ENCODE data around the gene HOXD4.

Gene HOXD4

GRCh38 chr2:176150584-176151441, 537 bp upstream of the HOXD4 start:
- no peak for TF ChIP-seq CTCF (IDR thresholded peaks at IDR 0.05)

DNA sequence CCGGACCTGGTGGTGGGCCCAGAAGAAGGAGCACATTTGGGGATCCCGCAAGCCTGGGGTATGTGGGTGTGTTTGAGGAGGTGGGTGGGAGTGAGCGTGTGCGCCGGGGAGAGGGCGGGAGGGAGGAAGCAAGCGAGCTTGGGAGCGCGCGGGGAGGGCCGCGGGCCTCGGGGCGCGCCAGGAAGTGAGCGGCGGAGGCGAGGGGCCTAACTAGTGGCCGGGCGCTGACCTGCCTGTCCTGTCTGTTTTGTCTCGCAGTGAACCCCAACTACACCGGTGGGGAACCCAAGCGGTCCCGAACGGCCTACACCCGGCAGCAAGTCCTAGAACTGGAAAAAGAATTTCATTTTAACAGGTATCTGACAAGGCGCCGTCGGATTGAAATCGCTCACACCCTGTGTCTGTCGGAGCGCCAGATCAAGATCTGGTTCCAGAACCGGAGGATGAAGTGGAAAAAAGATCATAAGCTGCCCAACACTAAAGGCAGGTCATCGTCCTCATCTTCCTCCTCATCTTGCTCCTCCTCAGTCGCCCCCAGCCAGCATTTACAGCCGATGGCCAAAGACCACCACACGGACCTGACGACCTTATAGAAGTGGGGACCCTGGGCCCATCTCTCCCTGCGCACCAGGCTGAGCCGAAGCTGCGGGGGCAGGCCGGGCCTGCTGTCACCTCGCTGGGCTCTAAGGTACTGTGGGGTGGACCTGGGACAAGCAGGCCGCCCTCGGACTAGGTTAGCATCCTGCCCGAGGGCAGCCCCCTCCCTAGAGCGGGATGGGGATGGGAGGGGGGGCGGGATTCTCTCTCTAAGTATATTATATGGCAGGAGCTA, 1.2 kb downstream of the HOXD4 start:
- TF ChIP-seq CTCF (IDR thresholded peaks at IDR 0.05) = no peak

- TF ChIP-seq CTCF (IDR thresholded peaks at IDR 0.05) = no peak
Measured at GRCh38 chr2:176154576-176155252, 3.4 kb downstream of the HOXD4 start.

- no peak for TF ChIP-seq CTCF (IDR thresholded peaks at IDR 0.05)
Measured at GRCh38 chr2:176155356-176156044, 4.2 kb downstream of the HOXD4 start.

DNA sequence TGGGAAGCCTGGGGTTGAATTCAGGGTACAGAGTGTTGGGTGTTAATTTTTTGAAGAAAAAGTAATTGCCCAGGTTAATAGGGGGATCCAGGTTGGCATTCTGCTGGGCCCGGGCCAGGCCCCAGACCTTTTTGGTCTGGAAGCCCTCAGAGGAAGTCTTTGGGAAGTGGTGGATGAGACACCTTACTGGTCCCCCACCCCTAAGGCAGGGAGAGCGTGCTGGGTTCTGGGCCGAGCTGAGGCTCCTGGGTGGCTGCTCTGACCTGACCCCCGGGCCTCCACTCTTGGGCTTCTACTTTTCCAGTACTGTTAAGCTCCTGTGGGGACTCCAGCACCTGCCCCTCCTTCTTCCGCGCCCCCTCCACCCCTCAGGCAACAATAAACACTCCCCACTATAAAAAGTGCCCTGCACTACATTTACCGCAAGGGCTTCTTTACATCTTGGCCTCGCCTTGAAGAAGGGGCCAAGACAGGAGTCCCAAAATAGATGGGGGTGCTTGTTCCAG, 5.0 kb downstream of the HOXD4 start:
- TF ChIP-seq CTCF (IDR thresholded peaks at IDR 0.05) = no peak

GRCh38 chr2:176156807-176157498, 5.6 kb downstream of the HOXD4 start, which contains the start of gene HOXD3:
TSS of gene HOXD3 (plus strand) at chr2:176157307. CDS start at chr2:176169115, 11,808 bp downstream.
- TF ChIP-seq CTCF (IDR thresholded peaks at IDR 0.05) = no peak

Data from LNCAP (cell line).